Measurements from ENCODE around the gene EXOSC1.

DNA sequence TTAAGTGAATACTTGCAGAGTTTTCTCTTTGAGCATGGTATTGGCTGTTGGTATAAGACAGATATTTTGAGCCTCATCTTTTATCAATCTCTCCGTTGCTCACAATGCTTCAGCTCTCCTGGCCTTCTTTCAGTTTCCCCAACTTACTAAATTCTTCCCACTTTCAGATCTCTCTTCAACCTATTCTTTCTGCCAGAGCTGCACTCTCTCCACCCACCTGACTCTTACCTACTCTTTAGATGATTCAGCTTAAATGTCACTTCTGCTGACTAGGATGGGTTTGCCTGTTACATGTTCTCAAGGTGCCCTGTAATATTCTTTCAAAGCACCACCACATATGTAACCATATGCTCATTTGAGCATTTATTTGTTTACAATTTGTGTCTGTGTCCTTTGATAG lies 1.6 kb downstream of the EXOSC1 start:
- TF ChIP-seq, protein P1, sequence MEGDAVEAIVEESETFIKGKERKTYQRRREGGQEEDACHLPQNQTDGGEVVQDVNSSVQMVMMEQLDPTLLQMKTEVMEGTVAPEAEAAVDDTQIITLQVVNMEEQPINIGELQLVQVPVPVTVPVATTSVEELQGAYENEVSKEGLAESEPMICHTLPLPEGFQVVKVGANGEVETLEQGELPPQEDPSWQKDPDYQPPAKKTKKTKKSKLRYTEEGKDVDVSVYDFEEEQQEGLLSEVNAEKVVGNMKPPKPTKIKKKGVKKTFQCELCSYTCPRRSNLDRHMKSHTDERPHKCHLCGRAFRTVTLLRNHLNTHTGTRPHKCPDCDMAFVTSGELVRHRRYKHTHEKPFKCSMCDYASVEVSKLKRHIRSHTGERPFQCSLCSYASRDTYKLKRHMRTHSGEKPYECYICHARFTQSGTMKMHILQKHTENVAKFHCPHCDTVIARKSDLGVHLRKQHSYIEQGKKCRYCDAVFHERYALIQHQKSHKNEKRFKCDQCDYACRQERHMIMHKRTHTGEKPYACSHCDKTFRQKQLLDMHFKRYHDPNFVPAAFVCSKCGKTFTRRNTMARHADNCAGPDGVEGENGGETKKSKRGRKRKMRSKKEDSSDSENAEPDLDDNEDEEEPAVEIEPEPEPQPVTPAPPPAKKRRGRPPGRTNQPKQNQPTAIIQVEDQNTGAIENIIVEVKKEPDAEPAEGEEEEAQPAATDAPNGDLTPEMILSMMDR (IDR thresholded peaks at IDR 0.05), result no peak
- TF ChIP-seq POLR2A (IDR thresholded peaks at IDR 0.05), result no peak
